Common myeloid progenitor, CD34-positive (primary cell): ENCODE results near the gene CETN1.
A peak's percentile ranks its signal among the peaks of the same experiment; 100 is the strongest.

Experiments used
- CTCF ChIA-PET: fragments of 350-600 bp; sonication (Branson Sonifier 250); formaldehyde crosslinking; loops from one replicate; lab custom pipeline; 2021; ENCODE audit warnings: antibody characterized with exemption; lab: Charles Lee
- POLR2A ChIA-PET: fragments of 350-600 bp; sonication (Branson Sonifier 250); formaldehyde crosslinking; loops from one replicate; lab custom pipeline; 2021; ENCODE audit warnings: antibody characterized with exemption; lab: Charles Lee
- DNase-seq, 3 donors: peaks; one replicate each; pipeline versions ENCODE4 v3.0.0 to v3.0.0-alpha.2; 2013
- H3K27ac ChIP-seq, 2 experiments: 1 replicate in 1 of 2; 2 replicates in 1 of 2; pipeline ENCODE4 v1.7.0; 2013; ENCODE audit warnings: inconsistent platforms in 2 of 2, low read length in 2 of 2, mild to moderate bottlenecking in 2 of 2, low read depth in 1 of 2, moderate library complexity in 1 of 2; ENCODE audit not compliant: severe bottlenecking in 2 of 2, insufficient read depth in 1 of 2, poor library complexity in 1 of 2
- H3K27me3 ChIP-seq, 5 experiments: replicated peaks in 2 of 5; 1 replicate in 3 of 5; 2 replicates in 2 of 5; pipeline versions ENCODE4 v1.6.1 to v1.7.0; 2013; ENCODE audit warnings: low read length in 4 of 5, mild to moderate bottlenecking in 2 of 5, moderate library complexity in 2 of 5, inconsistent platforms in 1 of 5; ENCODE audit not compliant: insufficient read depth in 5 of 5, control insufficient read depth in 4 of 5
- H3K36me3 ChIP-seq, 4 experiments: 1 replicate in 2 of 4; 2 replicates in 2 of 4; pipeline versions ENCODE4 v1.6.1 to v1.7.0; 2013; ENCODE audit warnings: low read length in 3 of 4, control low read depth in 1 of 4, mild to moderate bottlenecking in 1 of 4; ENCODE audit not compliant: control insufficient read depth in 4 of 4, insufficient read depth in 4 of 4
- H3K4me1 ChIP-seq, 4 experiments: 1 replicate in 3 of 4; 2 replicates in 1 of 4; pipeline versions ENCODE4 v1.6.1 to v1.7.1; 2013; ENCODE audit warnings: low read length in 3 of 4, mild to moderate bottlenecking in 3 of 4, control low read depth in 1 of 4, inconsistent platforms in 1 of 4, moderate library complexity in 1 of 4; ENCODE audit not compliant: control insufficient read depth in 4 of 4, insufficient read depth in 4 of 4; ENCODE audit errors: control extremely low read depth in 1 of 4
- H3K4me3 ChIP-seq, 7 experiments: 1 replicate in 4 of 7; 2 replicates in 3 of 7; pipeline versions ENCODE4 v1.5.1 to v1.7.0; 2013; ENCODE audit warnings: mild to moderate bottlenecking in 7 of 7, low read length in 6 of 7, moderate library complexity in 6 of 7, inconsistent platforms in 2 of 7, low read depth in 2 of 7, control low read depth in 1 of 7; ENCODE audit not compliant: insufficient read depth in 4 of 7, control insufficient read depth in 1 of 7; ENCODE audit errors: extremely low read depth in 1 of 7
- H3K9me3 ChIP-seq, 5 experiments: 1 replicate in 4 of 5; 2 replicates in 1 of 5; pipeline versions ENCODE4 v1.6.1 to v1.7.1; 2013; ENCODE audit warnings: low read length in 4 of 5, mild to moderate bottlenecking in 2 of 5, inconsistent platforms in 1 of 5, low read depth in 1 of 5, moderate library complexity in 1 of 5; ENCODE audit not compliant: control insufficient read depth in 4 of 5, insufficient read depth in 2 of 5; ENCODE audit errors: control extremely low read depth in 1 of 5
- WGBS: methylation state at CpG from one replicate; pipeline ENCODE4 v1.1.5; 2013; ENCODE audit not compliant: insufficient coverage; 5-methylcytosine and 5-hydroxymethylcytosine counted together

CETN1 gene

DNA sequence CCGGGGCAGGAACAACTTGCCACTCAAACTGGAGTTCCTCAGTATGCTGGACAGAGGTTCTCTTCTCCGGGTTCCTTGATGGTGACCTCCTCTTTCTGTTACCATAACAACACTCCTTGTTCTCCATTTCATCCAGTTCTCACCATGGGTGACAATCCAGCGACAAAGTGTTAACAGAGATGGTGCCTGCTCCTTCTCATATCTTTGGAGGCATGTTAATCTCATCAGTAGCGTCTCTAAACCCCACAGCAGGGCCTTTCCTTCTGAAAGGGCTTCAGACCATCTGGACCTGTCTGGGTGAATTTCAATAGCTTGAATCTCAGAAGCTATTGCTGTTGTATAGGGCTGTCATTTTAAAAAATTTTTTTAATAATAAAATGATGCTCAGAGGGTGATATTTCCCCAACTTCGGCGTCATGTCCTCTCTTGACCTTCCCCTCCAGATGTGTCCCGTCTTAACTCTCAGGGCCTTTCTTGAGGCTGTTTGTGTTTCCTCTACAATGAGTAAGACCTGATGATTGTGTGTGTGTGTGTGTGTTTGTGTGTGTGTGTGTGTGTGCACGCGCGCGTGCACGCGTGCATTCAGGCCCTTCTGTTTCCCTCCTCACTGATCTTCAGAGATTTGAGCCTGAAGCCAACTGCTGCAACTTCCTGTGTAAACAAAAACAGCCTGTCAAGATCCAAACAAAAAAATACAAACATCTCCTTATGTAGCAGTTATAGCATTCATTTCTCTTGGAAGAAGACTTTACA, 24.3 kb upstream of the CETN1 start:
- H3K27me3 ChIP-seq, result no peaks in the 10 kb centered on the region
- WGBS, result 95% methylated on average over 4 of the region's 13 CpGs
- POLR2A ChIA-PET, result no interaction called here
- H3K9me3 ChIP-seq, result peaks cover 0 to 2% (median 0%) of the 10 kb centered on the region in 5 experiments
- no peaks in the 10 kb centered on the region for H3K36me3 ChIP-seq
- no peak overlapping the region for H3K4me3 ChIP-seq
- H3K27ac ChIP-seq, result no peak overlapping the region
- no peaks in the 10 kb centered on the region for H3K4me1 ChIP-seq
- peak in 1 of 3 donors; percentile 51 for DNase-seq
- CTCF ChIA-PET, result no interaction called here

DNA sequence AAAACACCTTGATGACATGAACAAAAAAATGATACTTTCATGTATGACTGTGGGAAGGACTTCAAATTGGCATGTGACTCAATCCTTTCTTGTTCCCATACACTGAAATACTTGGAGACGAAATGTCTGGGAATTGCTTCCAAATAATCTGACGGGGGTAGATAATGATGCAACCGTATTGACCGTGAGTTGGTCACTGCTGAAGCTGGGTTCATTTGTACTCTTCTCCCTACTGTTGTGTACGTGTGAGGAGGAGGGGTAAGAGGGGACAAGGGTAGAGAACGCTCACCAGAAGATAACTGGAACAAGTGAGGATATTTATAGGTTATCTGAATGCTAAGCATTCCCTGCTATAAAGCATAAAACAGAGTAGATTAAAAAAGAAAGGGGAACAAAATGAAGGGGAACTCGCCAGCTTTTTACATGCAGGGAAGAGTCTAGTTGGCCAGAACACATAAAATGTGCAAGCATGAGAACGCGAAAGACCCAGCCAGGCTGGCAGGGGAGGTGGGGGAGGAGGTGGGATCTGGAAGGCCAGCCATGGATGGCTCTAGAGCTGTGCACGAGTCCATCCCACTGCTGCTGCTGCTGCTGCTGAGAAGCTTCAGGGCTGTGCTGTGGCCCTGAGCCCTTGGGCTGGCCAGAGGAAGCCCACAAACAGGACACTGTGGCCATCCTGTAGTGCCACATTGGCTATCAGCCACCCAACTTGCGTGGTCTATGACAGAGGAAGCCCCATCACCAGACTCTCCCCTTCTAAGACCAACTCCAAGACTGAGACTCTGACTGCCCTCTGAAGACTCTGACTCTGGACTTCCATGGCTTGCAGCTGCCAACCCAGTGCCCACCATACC, 15.2 kb upstream of the CETN1 start:
- WGBS, result 63% methylated on average over 10 of the region's 11 CpGs

DNA sequence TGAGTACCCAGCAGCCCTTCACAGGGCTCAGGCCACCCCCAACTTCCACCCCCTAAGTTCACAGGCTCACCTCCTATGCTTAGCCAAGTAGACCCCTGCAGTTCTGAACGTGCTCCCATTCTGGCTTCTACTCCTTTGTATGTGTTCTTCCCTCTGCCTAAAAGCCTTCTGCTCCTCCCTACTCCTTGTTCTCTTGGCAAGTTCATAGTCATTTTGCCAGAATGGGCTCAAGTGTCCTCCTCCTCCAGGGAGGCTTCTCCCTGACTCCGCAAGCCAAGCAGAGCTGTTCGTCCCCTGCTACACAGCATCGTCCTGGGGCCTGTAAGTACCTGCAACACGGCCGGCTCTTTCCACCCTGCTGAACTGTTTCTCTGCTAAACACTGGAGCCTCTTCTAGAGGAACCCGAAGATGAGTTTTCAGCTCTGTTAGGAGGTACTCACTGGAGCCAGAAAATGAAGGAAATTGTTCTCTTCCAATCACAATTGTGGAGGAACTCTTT, 14.6 kb upstream of the CETN1 start:
- Histone ChIP-seq H3K27ac (no peak overlapping the region), H3K4me3 (no peak overlapping the region), H3K27me3 (no peaks in the 10 kb centered on the region), H3K36me3 (no peaks in the 10 kb centered on the region), H3K4me1 (peaks cover 0 to 9% (median 0%) of the 10 kb centered on the region in 4 experiments), H3K9me3 (no peaks in the 10 kb centered on the region)
- no peak for DNase-seq
- ChIA-PET POLR2A (no interaction called here), CTCF (interaction anchor here (0.7 kb wide), 1 partner anchor 11 kb away, joined by 3 read pairs; no protein-coding TSS in a partner anchor)
- WGBS, result 93% methylated on average over 7 of the region's 7 CpGs

More for the DNA sequence above, 15.2 kb upstream of the CETN1 start:
- DNase-seq, result no peak
- Histone ChIP-seq H3K9me3 (no peaks in the 10 kb centered on the region), H3K36me3 (no peaks in the 10 kb centered on the region), H3K27me3 (no peaks in the 10 kb centered on the region), H3K4me1 (peaks cover 0 to 3% (median 0%) of the 10 kb centered on the region in 4 experiments), H3K4me3 (no peak overlapping the region), H3K27ac (no peak overlapping the region)
- POLR2A ChIA-PET, result no interaction called here
- CTCF ChIA-PET, result interaction anchor here (0.6 to 0.8 kb wide), 3 partner anchors 10 to 46 kb away, joined by 3 read pairs; no protein-coding TSS in a partner anchor

DNA sequence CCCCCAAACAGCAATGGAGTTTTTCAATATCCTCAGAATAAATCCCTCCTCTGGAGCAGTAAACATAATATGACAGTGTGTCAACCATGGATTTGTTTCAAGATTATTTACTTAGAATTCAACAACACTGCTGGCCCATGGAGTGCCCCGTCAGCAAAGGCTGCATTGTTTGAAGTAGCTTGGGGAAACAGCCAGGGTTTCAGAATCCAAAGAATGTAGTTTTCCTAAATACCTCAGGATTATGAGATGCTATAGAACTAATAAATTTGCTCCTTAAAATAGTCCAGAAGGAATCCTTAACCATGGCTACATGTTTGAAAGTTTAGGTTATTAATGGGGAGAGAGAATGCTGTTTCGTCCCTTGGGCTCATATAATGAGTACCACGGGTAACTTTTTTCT, 13.1 kb upstream of the CETN1 start:
- Histone ChIP-seq H3K27ac (no peak overlapping the region), H3K4me1 (peaks cover 0 to 12% (median 0%) of the 10 kb centered on the region in 4 experiments), H3K36me3 (no peaks in the 10 kb centered on the region), H3K27me3 (no peaks in the 10 kb centered on the region), H3K9me3 (no peaks in the 10 kb centered on the region), H3K4me3 (no peak overlapping the region)
- CTCF ChIA-PET, result interaction anchor here (0.6 kb wide), 1 partner anchor 1386 kb away, joined by 3 read pairs; no protein-coding TSS in a partner anchor
- no peak for DNase-seq
- 100% methylated on average over 1 of the region's 3 CpGs for whole genome bisulfite sequencing
- POLR2A ChIA-PET, result no interaction called here

DNA sequence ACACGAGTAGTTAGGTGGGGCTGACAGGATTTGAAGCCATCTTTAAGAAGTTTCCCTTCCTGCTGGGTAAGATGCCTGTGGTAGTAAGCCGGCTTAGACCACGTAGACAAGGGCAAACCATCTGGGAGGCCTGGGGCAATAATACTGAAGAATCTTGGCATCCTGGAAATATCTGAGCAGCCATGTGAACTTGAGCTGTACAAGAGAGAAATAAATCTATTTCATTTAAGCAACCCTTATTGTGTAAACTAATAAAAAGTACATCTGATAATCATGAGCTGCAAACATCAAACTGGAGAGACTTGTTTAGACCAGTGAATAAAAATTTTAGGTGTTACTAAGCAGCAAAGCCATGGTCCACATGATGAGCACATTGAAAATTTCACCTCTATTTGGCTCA, 11.4 kb upstream of the CETN1 start:
- Histone ChIP-seq H3K9me3 (no peaks in the 10 kb centered on the region), H3K4me1 (peaks cover 0 to 12% (median 0%) of the 10 kb centered on the region in 4 experiments), H3K27me3 (no peaks in the 10 kb centered on the region), H3K4me3 (no peak overlapping the region), H3K27ac (no peak overlapping the region), H3K36me3 (no peaks in the 10 kb centered on the region)
- 96% methylated on average over 2 of the region's 3 CpGs for WGBS
- no peak for DNase-seq
- ChIA-PET POLR2A (no interaction called here), CTCF (no interaction called here)

DNA sequence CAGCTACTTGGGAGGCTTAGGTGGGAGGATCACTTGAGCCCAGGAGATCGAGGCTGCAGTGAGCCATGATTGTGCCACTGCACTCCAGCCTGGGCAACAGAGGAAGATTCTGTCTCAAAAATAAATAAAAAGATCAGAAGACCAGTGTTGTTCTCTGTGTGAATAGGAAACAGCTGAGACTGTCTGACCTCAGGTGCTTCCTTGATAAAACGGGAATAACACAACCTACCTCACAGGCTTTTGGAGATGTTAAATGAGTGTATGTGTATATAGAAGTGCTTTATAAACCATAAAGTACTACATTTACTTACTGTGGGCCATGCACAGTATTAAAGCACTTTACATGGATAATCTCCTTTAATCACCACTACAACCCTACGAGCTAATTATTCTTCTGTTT, 9.9 kb upstream of the CETN1 start:
- ChIA-PET CTCF (interaction anchor here (1.1 to 1.2 kb wide), 4 partner anchors 9 to 72 kb away, joined by 3 read pairs; no protein-coding TSS in a partner anchor), POLR2A (no interaction called here)
- H3K27me3 ChIP-seq, result no peaks in the 10 kb centered on the region
- WGBS, result 29% methylated on average over 1 of the region's 3 CpGs
- no peak overlapping the region for H3K4me3 ChIP-seq
- DNase-seq, result peak in 2 of 3 donors; percentile 40 to 63
- no peaks in the 10 kb centered on the region for H3K9me3 ChIP-seq
- H3K27ac ChIP-seq, result no peak overlapping the region
- no peaks in the 10 kb centered on the region for H3K36me3 ChIP-seq
- H3K4me1 ChIP-seq, result peaks cover 0 to 12% (median 0%) of the 10 kb centered on the region in 4 experiments
